ENCODE measurements around the gene GUCY2D.

Gene GUCY2D

DNA sequence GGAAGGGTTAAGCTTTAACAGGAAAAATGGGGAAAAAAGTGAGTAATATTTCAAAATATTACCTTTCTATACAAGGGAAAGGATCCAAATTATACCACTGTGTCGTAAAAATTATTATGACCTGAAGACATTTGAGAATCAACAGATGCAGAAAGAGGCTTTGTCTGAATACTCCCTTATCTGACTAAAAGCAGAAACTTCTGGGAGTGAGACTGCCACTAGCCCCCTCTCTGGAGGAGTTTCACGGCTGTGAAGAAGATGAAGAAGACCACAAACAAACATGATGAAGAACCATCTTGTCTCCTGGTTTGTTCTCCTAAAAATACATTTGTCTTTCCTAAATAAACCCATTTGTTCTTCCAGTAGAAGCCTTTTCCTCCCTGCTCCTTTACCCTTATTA is 41.0 kb upstream of the GUCY2D start:
- H3K27me3 Mint-ChIP-seq (ENCODE audit: low read depth): no peaks in the 10 kb centered on the region
- no peak overlapping the region for H3K27ac Mint-ChIP-seq
- H3K4me3 Mint-ChIP-seq: no peak overlapping the region
- no peaks in the 10 kb centered on the region for H3K9me3 Mint-ChIP-seq
- H3K4me1 Mint-ChIP-seq: peaks cover under 1% of the 10 kb centered on the region
- no peaks in the 10 kb centered on the region for H3K36me3 Mint-ChIP-seq (ENCODE audit: low read depth)
- TF ChIP-seq CTCF (IDR thresholded peaks at IDR 0.05; ENCODE audit: unreplicated experiment in 3 of 3): no peak

DNA sequence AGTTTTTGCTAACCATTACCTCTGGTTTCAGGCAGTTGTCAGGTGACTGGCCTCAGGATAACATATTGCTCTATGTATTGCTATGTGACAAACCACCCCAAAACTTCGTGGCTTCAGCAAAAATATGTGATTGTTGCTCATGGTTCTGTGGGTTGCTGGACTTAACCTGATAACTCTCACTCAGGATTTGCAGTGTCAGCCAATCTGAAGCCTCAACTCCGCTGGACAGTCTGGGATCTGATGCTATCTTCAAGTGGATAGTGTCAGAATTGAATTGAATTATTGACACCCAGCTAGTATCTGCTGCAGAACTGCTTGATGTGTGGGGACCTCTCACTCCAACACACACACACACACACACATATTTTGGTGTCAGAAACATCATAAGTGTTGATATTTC is 34.7 kb upstream of the GUCY2D start:
- Mint-ChIP-seq H3K27ac (no peak overlapping the region), H3K4me3 (no peak overlapping the region), H3K9me3 (no peaks in the 10 kb centered on the region), H3K27me3 (ENCODE audit: low read depth) (peaks cover 13% of the 10 kb centered on the region), H3K36me3 (ENCODE audit: low read depth) (no peaks in the 10 kb centered on the region), H3K4me1 (no peaks in the 10 kb centered on the region)
- TF ChIP-seq CTCF (IDR thresholded peaks at IDR 0.05; ENCODE audit: unreplicated experiment in 3 of 3): no peak

- H3K27ac Mint-ChIP-seq: no peak overlapping the region
- peaks cover 3% of the 10 kb centered on the region for H3K9me3 Mint-ChIP-seq
- H3K27me3 Mint-ChIP-seq (ENCODE audit: low read depth): peaks cover 14% of the 10 kb centered on the region
- H3K36me3 Mint-ChIP-seq (ENCODE audit: low read depth): no peaks in the 10 kb centered on the region
- no peaks in the 10 kb centered on the region for H3K4me1 Mint-ChIP-seq
- TF ChIP-seq CTCF (IDR thresholded peaks at IDR 0.05; ENCODE audit: unreplicated experiment in 3 of 3): no peak
- H3K4me3 Mint-ChIP-seq: no peak overlapping the region
Measured at GRCh38 chr17:7969433-7969832, 33.0 kb upstream of the GUCY2D start.

DNA sequence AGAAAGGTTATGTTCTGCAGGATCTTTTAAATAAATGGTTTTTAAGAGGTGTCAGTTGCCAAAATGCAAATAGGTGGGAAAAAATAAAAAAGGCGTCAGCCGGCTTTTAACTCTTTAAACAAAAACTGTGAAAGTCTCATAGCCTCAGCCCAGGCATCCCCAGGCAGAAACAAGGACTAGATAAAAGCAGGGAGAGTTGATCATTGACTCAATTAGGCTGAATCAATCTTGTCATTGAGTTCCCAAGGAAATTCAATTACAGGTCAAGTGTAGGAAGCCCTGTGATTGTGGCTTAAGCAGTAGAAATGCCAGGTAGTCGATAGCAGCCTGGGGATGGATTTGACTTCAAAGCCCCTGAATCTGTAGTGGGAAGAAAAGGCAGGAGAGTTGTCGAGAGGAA is 30.8 kb upstream of the GUCY2D start:
- H3K27me3 Mint-ChIP-seq (ENCODE audit: low read depth): peaks cover 21% of the 10 kb centered on the region
- H3K4me1 Mint-ChIP-seq: peaks cover under 1% of the 10 kb centered on the region
- no peaks in the 10 kb centered on the region for H3K36me3 Mint-ChIP-seq (ENCODE audit: low read depth)
- H3K4me3 Mint-ChIP-seq: no peak overlapping the region
- TF ChIP-seq CTCF (IDR thresholded peaks at IDR 0.05; ENCODE audit: unreplicated experiment in 3 of 3): no peak
- H3K9me3 Mint-ChIP-seq: peaks cover 17% of the 10 kb centered on the region
- no peak overlapping the region for H3K27ac Mint-ChIP-seq

DNA sequence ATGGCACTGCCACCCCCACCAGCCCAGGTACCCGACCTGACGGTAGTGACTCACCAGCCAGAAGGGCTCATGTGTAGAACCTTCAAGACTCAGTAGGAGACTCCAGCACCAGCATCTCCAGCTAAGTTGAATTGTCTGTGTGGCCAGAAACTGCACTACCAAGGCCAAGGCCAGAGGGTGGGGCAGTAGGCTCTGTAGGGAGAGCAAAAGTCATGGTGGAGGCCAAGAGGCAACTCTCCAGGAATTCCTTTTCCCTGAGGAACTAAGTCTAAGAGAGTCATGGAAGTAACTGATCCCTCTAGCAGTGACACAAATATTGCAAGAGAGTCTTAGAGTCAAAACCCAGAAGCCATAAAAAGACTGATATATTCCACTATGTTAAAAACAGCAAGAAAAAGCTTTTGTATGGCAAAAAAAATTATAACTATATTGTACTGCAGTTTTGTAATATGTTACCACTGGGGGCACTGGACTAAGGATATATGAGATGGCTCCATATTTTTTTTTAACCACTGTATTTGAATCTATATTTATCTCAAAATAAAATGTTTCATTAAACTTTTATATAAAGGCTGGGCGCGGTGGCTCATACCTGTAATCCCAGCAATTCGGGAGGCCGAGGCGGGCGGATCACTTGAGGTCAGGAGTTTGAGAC is 30.2 kb upstream of the GUCY2D start:
- peaks cover 23% of the 10 kb centered on the region for H3K9me3 Mint-ChIP-seq
- H3K27me3 Mint-ChIP-seq (ENCODE audit: low read depth): peaks cover 18% of the 10 kb centered on the region
- no peaks in the 10 kb centered on the region for H3K36me3 Mint-ChIP-seq (ENCODE audit: low read depth)
- H3K4me3 Mint-ChIP-seq: no peak overlapping the region
- peaks cover 6% of the 10 kb centered on the region for H3K4me1 Mint-ChIP-seq
- H3K27ac Mint-ChIP-seq: no peak overlapping the region
- no peak for TF ChIP-seq CTCF (IDR thresholded peaks at IDR 0.05; ENCODE audit: unreplicated experiment in 3 of 3)

DNA sequence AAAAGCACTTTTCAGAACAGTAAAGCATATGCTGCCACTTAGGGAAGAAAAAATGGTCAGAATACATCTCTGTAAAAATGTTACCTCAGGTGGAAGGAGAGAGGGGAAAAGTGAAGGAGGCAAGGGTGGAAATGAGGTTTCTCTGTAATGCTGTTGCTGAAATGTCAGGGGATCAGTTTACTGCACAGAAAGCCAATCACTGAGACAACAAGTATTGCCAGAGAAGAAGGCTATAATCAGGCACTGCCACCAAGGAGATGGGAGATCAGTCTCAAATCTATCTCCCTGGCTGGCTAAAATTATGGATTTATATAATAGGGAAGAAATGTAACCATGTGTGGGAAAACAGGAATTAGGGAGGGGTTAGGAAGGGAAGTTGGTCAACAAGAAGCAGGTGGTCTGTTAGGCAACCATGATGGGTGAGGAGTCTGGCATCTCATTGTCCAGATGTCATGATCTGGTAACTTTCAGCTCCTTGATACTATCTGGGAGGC is 27.7 kb upstream of the GUCY2D start:
- TF ChIP-seq CTCF (IDR thresholded peaks at IDR 0.05; ENCODE audit: unreplicated experiment in 3 of 3): no peak
- Mint-ChIP-seq H3K4me1 (peaks cover 6% of the 10 kb centered on the region), H3K4me3 (no peak overlapping the region), H3K36me3 (ENCODE audit: low read depth) (no peaks in the 10 kb centered on the region), H3K27me3 (ENCODE audit: low read depth) (peaks cover 13% of the 10 kb centered on the region), H3K9me3 (peaks cover 23% of the 10 kb centered on the region), H3K27ac (no peak overlapping the region)

Measured in nephron (organoid).